Measurements from ENCODE around the gene ANKMY2.

DNA sequence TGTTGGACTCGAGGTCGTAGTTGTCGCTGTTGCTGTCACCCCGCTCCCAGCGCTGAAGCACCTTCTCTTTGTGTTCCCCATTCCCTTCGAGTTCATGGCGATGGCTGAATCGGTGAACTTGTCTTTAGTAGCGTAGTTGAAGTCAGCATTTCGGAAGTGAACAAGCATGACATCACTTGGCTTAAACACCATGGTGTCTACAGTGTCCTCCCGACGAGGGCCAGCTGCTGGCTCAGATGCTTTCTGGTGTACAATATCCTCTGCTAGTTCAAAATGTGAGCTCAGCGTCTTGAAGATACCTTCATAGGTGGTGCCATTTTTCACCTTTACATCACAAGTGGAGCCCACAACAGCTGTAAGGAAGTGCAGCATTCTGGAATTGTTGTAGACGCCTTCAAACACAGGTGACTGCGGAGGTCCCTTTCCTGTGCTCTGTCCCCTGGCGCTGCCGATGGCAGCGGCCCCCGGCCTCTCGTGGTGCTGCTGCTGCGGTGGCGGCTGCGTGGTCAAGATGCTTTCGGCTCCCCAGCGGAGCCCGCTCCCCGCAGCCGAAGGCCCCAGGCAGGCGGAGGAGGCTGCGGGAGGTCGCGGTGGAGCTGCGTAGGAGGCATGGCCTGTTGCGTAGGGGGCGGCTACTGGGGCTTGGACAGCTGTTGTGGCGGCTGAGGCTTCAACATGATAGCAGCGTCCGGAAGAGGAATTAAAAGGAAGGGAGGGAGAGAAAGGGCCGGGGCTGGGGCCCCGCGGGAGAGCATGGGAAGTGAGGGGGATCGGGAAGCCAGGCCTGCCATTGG lies 59.3 kb downstream of the ANKMY2 start:
- TF ChIP-seq, protein P1, sequence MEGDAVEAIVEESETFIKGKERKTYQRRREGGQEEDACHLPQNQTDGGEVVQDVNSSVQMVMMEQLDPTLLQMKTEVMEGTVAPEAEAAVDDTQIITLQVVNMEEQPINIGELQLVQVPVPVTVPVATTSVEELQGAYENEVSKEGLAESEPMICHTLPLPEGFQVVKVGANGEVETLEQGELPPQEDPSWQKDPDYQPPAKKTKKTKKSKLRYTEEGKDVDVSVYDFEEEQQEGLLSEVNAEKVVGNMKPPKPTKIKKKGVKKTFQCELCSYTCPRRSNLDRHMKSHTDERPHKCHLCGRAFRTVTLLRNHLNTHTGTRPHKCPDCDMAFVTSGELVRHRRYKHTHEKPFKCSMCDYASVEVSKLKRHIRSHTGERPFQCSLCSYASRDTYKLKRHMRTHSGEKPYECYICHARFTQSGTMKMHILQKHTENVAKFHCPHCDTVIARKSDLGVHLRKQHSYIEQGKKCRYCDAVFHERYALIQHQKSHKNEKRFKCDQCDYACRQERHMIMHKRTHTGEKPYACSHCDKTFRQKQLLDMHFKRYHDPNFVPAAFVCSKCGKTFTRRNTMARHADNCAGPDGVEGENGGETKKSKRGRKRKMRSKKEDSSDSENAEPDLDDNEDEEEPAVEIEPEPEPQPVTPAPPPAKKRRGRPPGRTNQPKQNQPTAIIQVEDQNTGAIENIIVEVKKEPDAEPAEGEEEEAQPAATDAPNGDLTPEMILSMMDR (IDR thresholded peaks at IDR 0.05; ENCODE audit: poor library complexity, severe bottlenecking): no peak
- TF ChIP-seq POLR2AphosphoS5 (IDR thresholded peaks at IDR 0.05): no peak
- TF ChIP-seq SMC3 (conservative IDR thresholded peaks at IDR 0.05; ENCODE audit: poor library complexity): no peak
- TF ChIP-seq EZH2 (IDR thresholded peaks at IDR 0.05; ENCODE audit: borderline replicate concordance, insufficient read depth, low read length, poor library complexity, severe bottlenecking): no peak
